HG03196 (cell line): ENCODE results near the gene ZNF552.
A peak's percentile ranks its signal among the peaks of the same experiment; 100 is the strongest.
"Not testable (repeated sequence)": the region's sequence is repeated elsewhere in the genome, so short reads cannot be mapped to it uniquely, and the experiment has no call there.

Experiments used
- ATAC-seq: cut with Tn5 transposase; IDR thresholded peaks from one replicate; pipeline ENCODE4 v1.9.1; 2021; ENCODE audit not compliant: unreplicated experiment

Gene ZNF552

GRCh38 chr19:57814505-57815246 lies at the start of gene ZNF552:
Gene ZNF552 (minus strand): TSS chr19:57814913. CDS start chr19:57814743, 170 bp downstream.
- ATAC-seq: peak; percentile 81

GRCh38 chr19:57862351-57862750 lies 47.6 kb upstream of the ZNF552 start:
- not testable (repeated sequence) for ATAC-seq

- ATAC-seq: not testable (repeated sequence)
These were observed 39.4 kb upstream of the ZNF552 start for GRCh38 chr19:57854117-57854516.

GRCh38 chr19:57851812-57852603 lies 37.3 kb upstream of the ZNF552 start:
- ATAC-seq: not testable (repeated sequence)

GRCh38 chr19:57850553-57851017 lies 35.9 kb upstream of the ZNF552 start:
- no peak for ATAC-seq

GRCh38 chr19:57849666-57850473 lies 35.2 kb upstream of the ZNF552 start, which contains the start of gene ZNF587:
Gene ZNF587 (plus strand): TSS chr19:57849859. CDS start chr19:57850039, 180 bp downstream.
- ATAC-seq: peak; percentile 94

GRCh38 chr19:57849162-57849665 lies 34.5 kb upstream of the ZNF552 start:
- ATAC-seq: peak; percentile 23

GRCh38 chr19:57847164-57847563 lies 32.5 kb upstream of the ZNF552 start:
- not testable (repeated sequence) for ATAC-seq

GRCh38 chr19:57841122-57841763 lies 26.5 kb upstream of the ZNF552 start:
- ATAC-seq: no peak

- not testable (repeated sequence) for ATAC-seq
These were observed 24.0 kb upstream of the ZNF552 start for GRCh38 chr19:57838622-57839191.

- not testable (repeated sequence) for ATAC-seq
These were observed 22.3 kb upstream of the ZNF552 start for GRCh38 chr19:57836991-57837390.

GRCh38 chr19:57830071-57830602 lies 15.4 kb upstream of the ZNF552 start, which contains the start of gene ZNF587B:
Gene ZNF587B (plus strand): TSS chr19:57830299. CDS start chr19:57830529, 230 bp downstream.
- ATAC-seq: no peak

- ATAC-seq: no peak
These were observed 14.6 kb upstream of the ZNF552 start for GRCh38 chr19:57829316-57829715.

- ATAC-seq: no peak
These were observed 10.8 kb upstream of the ZNF552 start for GRCh38 chr19:57825511-57825910.

- not testable (repeated sequence) for ATAC-seq
These were observed 8.9 kb upstream of the ZNF552 start for GRCh38 chr19:57823608-57824007.

- not testable (repeated sequence) for ATAC-seq
These were observed 8.4 kb upstream of the ZNF552 start for GRCh38 chr19:57823155-57823554.

GRCh38 chr19:57821501-57821900 lies 6.8 kb upstream of the ZNF552 start:
- not testable (repeated sequence) for ATAC-seq

GRCh38 chr19:57821095-57821494 lies 6.4 kb upstream of the ZNF552 start:
- ATAC-seq: not testable (repeated sequence)

GRCh38 chr19:57820599-57820998 lies 5.9 kb upstream of the ZNF552 start:
- ATAC-seq: no peak
